GM19035 (cell line): ENCODE results near the gene DERA.
"Not testable (repeated sequence)": the region's sequence is repeated elsewhere in the genome, so short reads cannot be mapped to it uniquely, and the experiment has no call there.

Experiments
- ATAC-seq: cut with Tn5 transposase; IDR thresholded peaks from one replicate; pipeline ENCODE4 v1.9.1; 2021; ENCODE audit not compliant: unreplicated experiment

Gene DERA

GRCh38 chr12:16002880-16003279, 91.7 kb downstream of the DERA start:
- no peak for ATAC-seq

- no peak for ATAC-seq
Measured at GRCh38 chr12:16003460-16003859, 92.3 kb downstream of the DERA start.

GRCh38 chr12:16006752-16007151, 95.6 kb downstream of the DERA start:
- ATAC-seq: no peak

- no peak for ATAC-seq
Measured at GRCh38 chr12:16008421-16008824, 97.3 kb downstream of the DERA start.

- no peak for ATAC-seq
Measured at GRCh38 chr12:16012117-16012516, 101.0 kb downstream of the DERA start.

- ATAC-seq: not testable (repeated sequence)
Measured at GRCh38 chr12:16013722-16014121, 102.6 kb downstream of the DERA start.

GRCh38 chr12:16014394-16014793, 103.3 kb downstream of the DERA start:
- ATAC-seq: not testable (repeated sequence)

- ATAC-seq: no peak
Measured at GRCh38 chr12:16016748-16017147, 105.6 kb downstream of the DERA start.

- no peak for ATAC-seq
Measured at GRCh38 chr12:16018306-16018705, 107.2 kb downstream of the DERA start.

GRCh38 chr12:16019136-16019535, 108.0 kb downstream of the DERA start:
- ATAC-seq: no peak

- ATAC-seq: no peak
Measured at GRCh38 chr12:16020031-16020430, 108.9 kb downstream of the DERA start.

GRCh38 chr12:16021026-16021425, 109.9 kb downstream of the DERA start:
- ATAC-seq: no peak

GRCh38 chr12:16021676-16022075, 110.5 kb downstream of the DERA start:
- no peak for ATAC-seq

GRCh38 chr12:16027002-16027401, 115.9 kb downstream of the DERA start:
- no peak for ATAC-seq

- ATAC-seq: no peak
Measured at GRCh38 chr12:16030744-16031143, 119.6 kb downstream of the DERA start.

GRCh38 chr12:16034136-16034817, 123.1 kb downstream of the DERA start:
- ATAC-seq: no peak

- no peak for ATAC-seq
Measured at GRCh38 chr12:16036073-16036472, 124.9 kb downstream of the DERA start.

GRCh38 chr12:16037533-16037932, 126.4 kb downstream of the DERA start:
- no peak for ATAC-seq

GRCh38 chr12:16043480-16043879, 132.3 kb downstream of the DERA start:
- ATAC-seq: no peak

- ATAC-seq: no peak
Measured at GRCh38 chr12:16046266-16046665, 135.1 kb downstream of the DERA start.

GRCh38 chr12:16048511-16048910, 137.4 kb downstream of the DERA start:
- ATAC-seq: no peak

GRCh38 chr12:16056910-16057309, 145.8 kb downstream of the DERA start:
- no peak for ATAC-seq

- ATAC-seq: not testable (repeated sequence)
Measured at GRCh38 chr12:16057351-16057751, 146.2 kb downstream of the DERA start.
